ENCODE results near the gene RNF207. TPM values are rescaled to one million over a fixed set of nuclear protein-coding genes. Genes with fewer than 3 reads are reported as not detected.

Gene RNF207
- total and polyA plus RNA-seq, 2 of the 4 experiments (the other 2 are of a cell fraction): 2.7 to 17.2 TPM

GRCh38 chr1:6259491-6260362 is 53.8 kb downstream of the RNF207 start:
- H4K91ac ChIP-seq (ENCODE audit: insufficient read depth, low read depth, low read length): no peak overlapping the region
- peak; percentile 61 for ATAC-seq (ENCODE audit: low read depth)
- ChIA-PET POLR2A (ENCODE audit: unreplicated experiment) (no interaction called here), CTCF (interaction anchor here (0.6 kb wide), 1 partner anchor 58 kb away, joined by 3 read pairs; no protein-coding TSS in a partner anchor)
- no peak overlapping the region for H2AK5ac ChIP-seq (ENCODE audit: low read depth, low read length)
- H3K23ac ChIP-seq (ENCODE audit: low read depth, low read length): no peak overlapping the region
- no peak overlapping the region for H4K5ac ChIP-seq (ENCODE audit: low read depth, low read length)
- peaks cover 2% of the 10 kb centered on the region; the same call in 1 of the 2 replicates for H3K4me1 ChIP-seq (ENCODE audit: control insufficient read depth, insufficient read depth, low read length)
- no peaks in the 10 kb centered on the region for H3K27me3 ChIP-seq (ENCODE audit: control insufficient read depth, insufficient read depth, low read length)
- H3K36me3 ChIP-seq (ENCODE audit: control insufficient read depth, insufficient read depth, low read length): no peaks in the 10 kb centered on the region
- peak; percentile 72 for DNase-seq
- no peak overlapping the region for H3K14ac ChIP-seq (replicated peaks; ENCODE audit: low read depth, low read length)
- no peak overlapping the region for H4K8ac ChIP-seq (ENCODE audit: low read depth in 2 of 2, low read length in 2 of 2)
- no peak overlapping the region for H3K4ac ChIP-seq (ENCODE audit: low read depth, low read length)
- intact Hi-C loops (cut with micrococcal nuclease) (loop anchor here (1.0 kb wide), 1 partner anchor 84 kb away; no protein-coding TSS in a partner anchor), in situ Hi-C loops (cut with MboI; ENCODE audit: low sequenced_read_pairs) (loop anchor here (10.0 kb wide), 1 partner anchor 145 kb away; no protein-coding TSS in a partner anchor), dilution Hi-C loops (cut with HindIII; ENCODE audit: low sequenced_read_pairs, unreplicated experiment) (no loop called here)
- H3K9me3 ChIP-seq (ENCODE audit: control insufficient read depth, insufficient read depth, low read length): no peaks in the 10 kb centered on the region
- H2BK15ac ChIP-seq (ENCODE audit: low read depth, low read length): no peak overlapping the region
- H3K56ac ChIP-seq (ENCODE audit: extremely low read depth, insufficient read depth, low read length): no peak overlapping the region
- no peak overlapping the region for H2BK20ac ChIP-seq (ENCODE audit: low read depth, low read length)
- no peaks in the 10 kb centered on the region for H3K9me1 ChIP-seq (ENCODE audit: insufficient read depth, low read length)
- no peaks in the 10 kb centered on the region for H3K79me1 ChIP-seq (ENCODE audit: low read depth in 1 of 2, low read length in 2 of 2)
- peak overlapping the region; percentile 45 for H2AK9ac ChIP-seq (replicated peaks; ENCODE audit: low read depth, low read length, poor library complexity)
- H2BK5ac ChIP-seq (ENCODE audit: low read depth, low read length, poor library complexity, severe bottlenecking): no peak overlapping the region
- no TSS peak for BruUV-seq (replicated peaks)
- TF ChIP-seq RFX5 (IDR thresholded peaks at IDR 0.05; ENCODE audit: low read depth, low read length) (no peak), MAZ (IDR thresholded peaks at IDR 0.05; ENCODE audit: borderline replicate concordance, low read depth, low read length) (peak; percentile 86; the same call in 1 of the 2 replicates), CEBPB (IDR thresholded peaks at IDR 0.05; ENCODE audit: low read depth, low read length) (peak; percentile 100), RAD21 (IDR thresholded peaks at IDR 0.05; ENCODE audit: low read length) (no peak), RCOR1 (IDR thresholded peaks at IDR 0.05; ENCODE audit: insufficient replicate concordance, low read length) (no peak)
- H3K4me2 ChIP-seq (ENCODE audit: low read depth, low read length): peak overlapping the region; percentile 52; the same call in 1 of the 2 replicates
- no peak overlapping the region for H3K9ac ChIP-seq (ENCODE audit: low read depth, low read length)
- no peak overlapping the region for H3K27ac ChIP-seq (ENCODE audit: insufficient read depth, low read length)
- no peak overlapping the region for H2BK120ac ChIP-seq (ENCODE audit: low read depth, low read length)
- WGBS, 2 experiments (ENCODE audit: extremely low coverage in 2 of 2, insufficient read length in 1 of 2): 28% methylated on average over 10 of the region's 46 CpGs; no CpG with 5 or more reads in 1 of the 2 experiments
- peak overlapping the region; percentile 75 for H3K4me3 ChIP-seq (ENCODE audit: insufficient read depth, low read depth, low read length)
- H4K20me1 ChIP-seq (ENCODE audit: insufficient read depth, low read length): peaks cover 4% of the 10 kb centered on the region
- peak overlapping the region; percentile 91 for H2AFZ ChIP-seq (replicated peaks; ENCODE audit: low read length, poor library complexity)
- H3K18ac ChIP-seq (ENCODE audit: low read depth, low read length): no peak overlapping the region
